GM12864 (cell line): ENCODE measurements around the gene GRHPR.
A peak's percentile ranks its signal among the peaks of the same experiment; 100 is the strongest.
"Not testable (repeated sequence)": the region's sequence is repeated elsewhere in the genome, so short reads cannot be mapped to it uniquely, and the experiment has no call there.

ENCODE experiments used
- DNase-seq: peaks from one replicate; pipeline ENCODE4 v3.0.0-alpha.2; 2011; ENCODE audit warnings: low read depth
- H3K4me3 ChIP-seq: 2 replicates; pipeline ENCODE4 v1.5.1; 2011; ENCODE audit warnings: mild to moderate bottlenecking, low read depth, low read length, control low read depth
- TF ChIP-seq, protein P1 (sequence below): IDR thresholded peaks from 2 replicates; pipeline ENCODE4 v1.5.1; 2011; ENCODE audit warnings: low read depth, mild to moderate bottlenecking, moderate library complexity, low read length, control low read depth, inconsistent platforms; ENCODE audit errors: missing control alignments

GRHPR gene

DNA sequence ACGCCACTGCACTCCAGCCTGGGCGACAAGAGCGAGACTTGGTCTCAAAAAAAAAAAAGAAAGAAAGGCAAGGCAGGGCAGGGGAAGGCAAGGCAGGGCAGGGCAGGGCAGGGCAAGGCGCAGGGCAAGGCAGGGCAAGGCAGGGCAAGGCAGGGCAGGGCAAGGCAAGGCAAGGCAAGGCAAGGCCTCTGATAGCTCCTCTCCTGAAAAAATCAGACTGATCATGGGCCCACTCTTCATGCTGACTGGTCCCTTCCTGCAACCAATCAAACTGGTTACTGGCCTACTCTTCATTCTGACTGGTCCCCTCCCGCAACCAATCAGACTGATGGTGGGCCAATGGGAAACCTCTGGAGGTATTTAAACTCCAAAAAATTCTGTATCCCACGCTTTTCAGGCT, 46.1 kb downstream of the GRHPR start:
- no peak for DNase-seq
- TF ChIP-seq, protein P1, sequence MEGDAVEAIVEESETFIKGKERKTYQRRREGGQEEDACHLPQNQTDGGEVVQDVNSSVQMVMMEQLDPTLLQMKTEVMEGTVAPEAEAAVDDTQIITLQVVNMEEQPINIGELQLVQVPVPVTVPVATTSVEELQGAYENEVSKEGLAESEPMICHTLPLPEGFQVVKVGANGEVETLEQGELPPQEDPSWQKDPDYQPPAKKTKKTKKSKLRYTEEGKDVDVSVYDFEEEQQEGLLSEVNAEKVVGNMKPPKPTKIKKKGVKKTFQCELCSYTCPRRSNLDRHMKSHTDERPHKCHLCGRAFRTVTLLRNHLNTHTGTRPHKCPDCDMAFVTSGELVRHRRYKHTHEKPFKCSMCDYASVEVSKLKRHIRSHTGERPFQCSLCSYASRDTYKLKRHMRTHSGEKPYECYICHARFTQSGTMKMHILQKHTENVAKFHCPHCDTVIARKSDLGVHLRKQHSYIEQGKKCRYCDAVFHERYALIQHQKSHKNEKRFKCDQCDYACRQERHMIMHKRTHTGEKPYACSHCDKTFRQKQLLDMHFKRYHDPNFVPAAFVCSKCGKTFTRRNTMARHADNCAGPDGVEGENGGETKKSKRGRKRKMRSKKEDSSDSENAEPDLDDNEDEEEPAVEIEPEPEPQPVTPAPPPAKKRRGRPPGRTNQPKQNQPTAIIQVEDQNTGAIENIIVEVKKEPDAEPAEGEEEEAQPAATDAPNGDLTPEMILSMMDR: no peak
- H3K4me3 ChIP-seq: no peak overlapping the region

- H3K4me3 ChIP-seq: peak overlapping the region; percentile 37; the same call in 1 of the 2 replicates
- TF ChIP-seq, protein P1: no peak
- DNase-seq: no peak
Measured at GRCh38 chr9:37471942-37472684, 49.6 kb downstream of the GRHPR start.

- DNase-seq, H3K4me3 ChIP-seq: not testable (repeated sequence)
Measured at GRCh38 chr9:37473982-37474381, 51.5 kb downstream of the GRHPR start.

DNA sequence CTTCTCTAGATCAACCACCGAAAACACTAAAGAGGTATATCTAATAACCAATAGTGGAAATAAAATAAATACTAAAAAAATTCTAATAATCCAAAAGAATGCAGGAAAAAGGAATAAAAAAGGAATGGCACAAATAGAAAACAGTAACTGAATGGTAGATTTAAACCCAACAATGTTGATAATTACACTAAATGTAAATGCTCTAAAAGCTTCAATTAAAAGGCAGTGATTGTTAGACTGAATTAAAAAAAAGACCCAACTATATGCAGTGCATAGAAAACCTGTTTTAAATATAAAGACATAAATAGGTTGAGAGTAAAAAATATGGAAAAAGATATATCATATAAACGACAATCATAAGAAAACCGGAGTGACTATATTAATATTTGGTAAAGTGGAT, 51.9 kb downstream of the GRHPR start:
- TF ChIP-seq, protein P1: no peak
- no peak overlapping the region for H3K4me3 ChIP-seq
- no peak for DNase-seq

DNA sequence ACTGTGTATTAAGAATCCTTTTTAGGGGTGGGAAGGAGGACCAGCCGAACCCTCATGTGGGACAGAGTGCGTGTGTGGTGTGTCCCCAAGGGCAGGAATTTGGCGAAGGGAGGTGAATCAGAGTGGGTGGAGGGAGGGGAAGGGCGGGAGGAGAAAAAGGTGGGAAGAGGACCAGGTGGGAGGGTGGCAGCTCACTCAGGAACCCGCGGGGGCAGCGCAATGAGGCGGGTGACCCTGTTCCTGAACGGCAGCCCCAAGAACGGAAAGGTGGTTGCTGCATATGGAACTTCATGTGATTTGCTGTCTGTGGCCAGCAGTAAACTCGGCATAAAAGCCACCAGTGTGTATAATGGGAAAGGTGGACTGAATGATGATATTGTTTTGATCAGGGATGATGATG, 54.4 kb downstream of the GRHPR start:
- H3K4me3 ChIP-seq: no peak overlapping the region
- TF ChIP-seq, protein P1: no peak
- DNase-seq: no peak

- not testable (repeated sequence) for DNase-seq, H3K4me3 ChIP-seq
Measured at GRCh38 chr9:37477443-37477842, 54.9 kb downstream of the GRHPR start.

DNA sequence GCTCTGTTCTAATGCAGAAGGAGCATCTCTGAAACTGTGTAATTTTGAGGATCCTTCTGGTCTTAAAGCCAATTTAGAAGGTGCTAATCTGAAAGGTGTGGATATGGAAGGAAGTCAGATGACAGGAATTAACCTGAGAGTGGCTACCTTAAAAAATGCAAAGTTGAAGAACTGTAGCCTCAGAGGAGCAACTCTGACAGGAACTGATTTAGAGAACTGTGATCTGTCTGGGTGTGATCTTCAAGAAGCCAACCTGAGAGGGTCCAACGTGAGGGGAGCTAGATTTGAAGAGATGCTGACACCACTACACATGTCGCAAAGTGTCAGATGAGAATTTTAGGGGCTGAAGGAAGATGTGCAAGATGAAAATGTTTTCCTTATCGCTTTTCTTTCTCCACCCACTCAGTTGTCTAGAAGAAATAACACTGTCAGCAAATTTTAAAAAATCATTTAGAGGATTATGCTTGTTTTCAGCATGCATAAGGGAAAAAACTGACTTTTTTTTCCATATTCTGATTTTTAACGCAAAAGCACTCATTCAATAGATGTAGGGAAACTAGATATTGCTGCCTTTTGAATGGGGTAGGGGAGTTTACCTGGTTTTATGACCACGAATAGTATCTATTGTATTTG, 55.6 kb downstream of the GRHPR start:
- H3K4me3 ChIP-seq, DNase-seq: not testable (repeated sequence)

DNA sequence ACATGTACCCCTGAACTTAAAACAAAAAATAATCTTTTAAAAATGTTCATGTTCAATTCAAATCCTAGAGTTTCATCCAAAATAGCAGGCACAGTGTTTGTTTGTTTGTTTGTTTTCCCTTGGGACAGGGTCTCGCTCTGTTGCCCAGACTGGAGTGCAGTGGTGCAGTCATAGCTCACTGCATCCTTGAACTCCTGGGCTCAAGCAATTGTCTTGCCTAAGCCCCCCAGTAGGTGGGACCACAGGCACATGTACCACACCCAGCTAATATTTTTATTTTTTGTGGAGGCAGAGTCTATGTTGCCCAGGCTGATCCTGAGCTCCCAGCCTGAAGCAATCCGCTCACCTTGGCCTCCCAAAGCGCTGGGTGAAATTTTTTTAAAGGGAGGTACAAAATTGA, 58.3 kb downstream of the GRHPR start:
- no peak for DNase-seq

More for the DNA sequence above, 58.3 kb downstream of the GRHPR start:
- no peak overlapping the region for H3K4me3 ChIP-seq
- TF ChIP-seq, protein P1: no peak
